GM13977 (cell line): ENCODE results near the gene C5orf47.

Experiments used
- DNase-seq: peaks from one replicate; pipeline ENCODE4 v3.0.0; 2012; ENCODE audit warnings: low spot score
- in situ Hi-C: fragments of 300-500 bp; cut with MboI; formaldehyde crosslinking; loops from one replicate; pipeline ENCODE4 v1.12.0; 2022; ENCODE audit warnings: low sequenced_read_pairs, low pct_unique_long_range_greater_than_20kb, mixed read lengths, inconsistent platforms; ENCODE audit not compliant: unreplicated experiment
- TF ChIP-seq, protein P1 (sequence below): IDR thresholded peaks from 2 replicates; pipeline ENCODE4 v1.5.1; 2012; ENCODE audit warnings: mild to moderate bottlenecking, control low read depth; ENCODE audit not compliant: insufficient read depth; ENCODE audit errors: extremely low read depth, missing control alignments

Gene C5orf47

DNA sequence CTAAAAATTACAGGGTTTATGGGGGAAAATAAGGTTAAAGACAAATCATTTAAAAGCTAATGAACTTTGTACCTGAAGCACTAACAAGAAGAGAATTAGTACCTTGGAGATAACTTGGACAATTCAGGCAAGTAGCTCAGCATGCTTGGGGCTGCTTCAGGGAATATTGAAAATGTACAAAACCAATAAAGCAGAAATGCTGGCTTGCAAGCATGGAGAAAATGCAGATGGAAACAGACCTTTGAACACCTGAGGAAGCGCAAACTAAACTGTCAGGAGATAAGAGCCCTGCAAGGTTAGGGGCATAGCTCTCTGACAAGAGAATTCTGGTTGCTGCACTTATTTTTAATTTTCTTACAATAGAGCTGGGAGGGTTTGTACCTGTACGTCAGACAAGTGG, 42.6 kb upstream of the C5orf47 start:
- in situ Hi-C loops: no loop called here
- TF ChIP-seq, protein P1, sequence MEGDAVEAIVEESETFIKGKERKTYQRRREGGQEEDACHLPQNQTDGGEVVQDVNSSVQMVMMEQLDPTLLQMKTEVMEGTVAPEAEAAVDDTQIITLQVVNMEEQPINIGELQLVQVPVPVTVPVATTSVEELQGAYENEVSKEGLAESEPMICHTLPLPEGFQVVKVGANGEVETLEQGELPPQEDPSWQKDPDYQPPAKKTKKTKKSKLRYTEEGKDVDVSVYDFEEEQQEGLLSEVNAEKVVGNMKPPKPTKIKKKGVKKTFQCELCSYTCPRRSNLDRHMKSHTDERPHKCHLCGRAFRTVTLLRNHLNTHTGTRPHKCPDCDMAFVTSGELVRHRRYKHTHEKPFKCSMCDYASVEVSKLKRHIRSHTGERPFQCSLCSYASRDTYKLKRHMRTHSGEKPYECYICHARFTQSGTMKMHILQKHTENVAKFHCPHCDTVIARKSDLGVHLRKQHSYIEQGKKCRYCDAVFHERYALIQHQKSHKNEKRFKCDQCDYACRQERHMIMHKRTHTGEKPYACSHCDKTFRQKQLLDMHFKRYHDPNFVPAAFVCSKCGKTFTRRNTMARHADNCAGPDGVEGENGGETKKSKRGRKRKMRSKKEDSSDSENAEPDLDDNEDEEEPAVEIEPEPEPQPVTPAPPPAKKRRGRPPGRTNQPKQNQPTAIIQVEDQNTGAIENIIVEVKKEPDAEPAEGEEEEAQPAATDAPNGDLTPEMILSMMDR: no peak
- DNase-seq: no peak

DNA sequence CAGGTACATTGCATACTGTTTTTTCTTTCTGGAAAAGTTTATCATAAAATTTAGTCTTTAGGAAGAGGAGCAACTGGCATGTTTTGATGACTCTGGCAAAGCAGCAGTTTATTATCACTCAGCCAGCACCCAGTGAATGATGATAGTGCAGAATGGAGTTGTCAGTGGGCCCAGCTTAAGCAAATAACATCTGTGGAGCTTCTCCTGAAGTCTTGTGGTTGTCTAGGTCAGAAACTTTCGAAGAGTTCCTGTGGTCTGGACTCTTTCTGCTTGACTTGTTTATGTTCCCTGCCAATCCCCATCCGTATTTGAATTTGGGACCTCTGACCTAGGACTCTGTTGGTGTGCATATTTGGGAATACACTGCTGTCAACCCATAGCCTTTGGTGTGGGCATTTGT, 38.1 kb upstream of the C5orf47 start:
- TF ChIP-seq, protein P1: no peak
- in situ Hi-C loops: no loop called here
- no peak for DNase-seq

DNA sequence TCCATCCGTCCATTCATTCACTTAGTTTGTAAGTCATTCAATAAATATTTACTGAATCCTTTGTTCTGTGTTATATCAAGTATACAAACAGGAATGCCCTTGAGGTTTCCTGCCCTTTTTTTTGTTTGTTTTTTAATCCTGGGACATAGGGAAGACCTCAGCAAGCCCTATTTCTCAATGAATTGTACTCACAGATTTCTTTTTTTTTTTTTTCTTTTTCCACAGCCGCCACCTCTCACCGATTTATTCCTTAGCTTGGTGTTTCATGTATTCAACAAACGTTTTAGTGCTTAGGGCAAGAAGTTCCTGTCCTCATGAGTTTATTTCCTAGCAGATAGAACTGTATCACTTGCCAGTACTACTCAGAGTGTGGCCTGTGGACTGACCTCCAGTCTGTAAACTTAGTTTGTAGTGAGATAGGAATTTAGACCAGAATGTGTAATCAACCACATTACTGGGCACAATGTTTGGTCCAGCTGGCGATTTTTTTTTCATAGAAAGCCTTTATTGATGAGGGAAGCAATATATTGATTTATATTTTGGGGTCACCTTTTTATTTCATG, 35.4 kb upstream of the C5orf47 start:
- in situ Hi-C loops: no loop called here
- TF ChIP-seq, protein P1: no peak
- DNase-seq: no peak

DNA sequence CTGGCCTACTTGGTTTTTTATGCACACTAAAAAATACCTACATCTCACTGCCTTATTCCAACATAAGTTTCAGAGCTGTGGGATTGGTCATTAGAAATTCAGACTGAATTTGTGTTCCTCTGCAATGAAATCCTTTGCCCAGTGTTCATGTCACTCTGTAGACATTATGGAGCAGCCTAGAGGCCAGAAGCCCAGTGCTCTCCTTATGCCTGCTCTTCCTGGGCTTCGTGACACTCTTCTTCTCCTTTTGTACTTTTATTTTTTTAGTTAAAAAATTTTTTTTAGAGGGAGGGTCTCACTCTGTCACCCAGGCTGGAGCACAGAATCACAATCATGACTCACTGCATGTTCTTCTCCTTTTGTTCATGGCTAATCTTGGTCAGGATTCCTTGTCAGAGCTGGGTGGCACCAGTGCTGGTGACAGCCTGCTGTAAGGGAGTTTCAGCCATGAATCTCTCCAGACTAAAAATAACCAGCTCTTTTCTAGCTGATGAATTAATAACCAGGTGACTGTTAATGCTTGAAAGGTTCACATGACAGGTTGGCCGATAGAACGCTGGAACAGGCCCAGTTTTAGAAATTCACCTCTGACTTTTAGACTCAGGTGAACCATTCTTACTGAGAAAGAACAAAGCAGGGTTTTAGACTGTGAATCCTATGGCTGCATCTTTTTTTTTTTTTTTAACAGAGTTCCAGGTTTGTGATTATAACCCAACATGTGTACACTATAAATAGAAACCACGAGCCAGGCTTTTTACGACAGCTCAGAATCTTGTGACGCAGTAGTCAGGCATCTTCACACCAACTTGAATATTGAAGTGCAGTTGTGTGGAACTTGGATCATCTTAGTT, 34.1 kb upstream of the C5orf47 start:
- TF ChIP-seq, protein P1: no peak
- no peak for DNase-seq
- in situ Hi-C loops: no loop called here

DNA sequence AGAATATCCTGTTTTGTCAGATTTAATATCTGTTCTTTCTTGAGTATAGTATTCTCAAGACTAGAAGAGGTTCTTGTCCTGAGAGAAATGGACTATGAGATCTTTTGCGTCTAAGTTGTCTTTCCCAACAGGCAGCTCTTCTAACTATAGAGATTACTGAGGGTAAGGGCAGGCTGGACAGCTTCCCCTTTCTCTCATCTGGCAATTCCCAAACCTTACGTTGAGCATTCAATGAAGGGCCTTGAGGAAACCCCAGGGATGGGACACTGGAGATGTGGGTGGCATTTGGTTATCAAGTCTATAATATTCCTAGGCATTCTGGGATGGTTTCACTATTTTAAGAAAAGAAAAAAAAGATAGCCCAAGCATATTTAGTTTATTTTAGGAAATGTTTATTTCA, 28.0 kb upstream of the C5orf47 start:
- TF ChIP-seq, protein P1: no peak
- DNase-seq: no peak
- in situ Hi-C loops: no loop called here

DNA sequence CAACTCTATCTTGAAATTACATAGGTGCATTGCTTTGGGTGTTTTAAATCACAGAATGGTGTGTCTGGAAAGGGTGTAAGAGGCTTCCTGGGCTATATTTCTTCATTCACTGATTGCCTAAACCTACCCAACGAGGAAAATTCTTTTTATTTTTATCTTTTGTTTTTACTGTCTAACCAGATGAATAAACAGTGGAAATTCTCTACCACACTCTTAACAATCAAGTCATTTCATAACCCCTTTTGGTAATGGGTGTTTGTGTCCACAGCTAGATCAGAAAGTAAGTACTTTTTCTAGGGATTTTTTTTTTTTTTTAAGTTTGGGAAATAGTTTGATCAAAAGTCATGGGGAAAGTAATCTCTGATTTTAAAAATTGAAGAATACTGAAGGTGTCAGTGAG, 27.6 kb upstream of the C5orf47 start:
- TF ChIP-seq, protein P1: no peak
- in situ Hi-C loops: no loop called here
- DNase-seq: no peak
